GM19452 (cell line): ENCODE measurements around the gene WFIKKN1.

Source experiments
- ATAC-seq: cut with Tn5 transposase; IDR thresholded peaks from one replicate; pipeline ENCODE4 v1.9.1; 2021; ENCODE audit not compliant: unreplicated experiment

Gene WFIKKN1

DNA sequence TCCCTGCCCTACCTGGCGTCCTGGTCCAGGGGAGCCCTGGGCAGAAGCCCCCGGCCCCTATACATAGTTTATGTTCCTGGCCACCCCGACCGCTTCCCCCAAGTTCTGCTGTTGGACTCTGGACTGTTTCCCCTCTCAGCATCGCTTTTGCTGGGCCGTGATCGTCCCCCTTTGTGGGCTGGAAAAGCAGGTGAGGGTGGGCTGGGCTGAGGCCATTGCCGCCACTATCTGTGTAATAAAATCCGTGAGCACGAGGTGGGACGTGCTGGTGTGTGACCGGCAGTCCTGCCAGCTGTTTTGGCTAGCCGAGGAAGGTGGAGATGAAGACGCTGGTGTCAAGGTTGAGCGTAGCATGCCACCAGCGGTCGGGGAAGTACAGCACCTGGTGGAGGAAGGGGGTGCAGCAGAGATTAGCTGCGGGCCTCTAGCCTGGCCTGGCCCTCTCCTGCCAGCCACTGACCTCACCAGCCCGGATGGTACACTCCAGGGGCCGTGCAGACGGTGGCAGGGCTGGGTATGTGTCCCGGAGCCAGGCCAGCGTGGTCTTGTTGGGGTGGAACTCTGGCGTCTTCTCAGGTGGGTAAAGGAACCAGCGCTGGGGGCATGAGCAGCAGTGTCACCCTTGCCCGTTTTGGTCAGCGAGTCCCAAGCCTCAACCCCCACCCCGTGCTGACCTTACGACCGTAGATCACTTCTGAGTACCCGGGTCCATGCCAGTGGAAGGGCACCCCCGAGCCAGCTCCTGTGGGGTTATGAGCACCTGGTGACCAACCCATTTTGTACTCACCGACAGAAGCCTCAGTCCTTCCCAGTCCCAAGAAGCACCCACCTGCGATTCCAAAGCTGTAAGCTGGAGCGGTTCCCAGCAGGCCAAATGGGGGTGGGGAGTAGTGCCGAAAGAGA is 52.0 kb downstream of the WFIKKN1 start:
- ATAC-seq = no peak

DNA sequence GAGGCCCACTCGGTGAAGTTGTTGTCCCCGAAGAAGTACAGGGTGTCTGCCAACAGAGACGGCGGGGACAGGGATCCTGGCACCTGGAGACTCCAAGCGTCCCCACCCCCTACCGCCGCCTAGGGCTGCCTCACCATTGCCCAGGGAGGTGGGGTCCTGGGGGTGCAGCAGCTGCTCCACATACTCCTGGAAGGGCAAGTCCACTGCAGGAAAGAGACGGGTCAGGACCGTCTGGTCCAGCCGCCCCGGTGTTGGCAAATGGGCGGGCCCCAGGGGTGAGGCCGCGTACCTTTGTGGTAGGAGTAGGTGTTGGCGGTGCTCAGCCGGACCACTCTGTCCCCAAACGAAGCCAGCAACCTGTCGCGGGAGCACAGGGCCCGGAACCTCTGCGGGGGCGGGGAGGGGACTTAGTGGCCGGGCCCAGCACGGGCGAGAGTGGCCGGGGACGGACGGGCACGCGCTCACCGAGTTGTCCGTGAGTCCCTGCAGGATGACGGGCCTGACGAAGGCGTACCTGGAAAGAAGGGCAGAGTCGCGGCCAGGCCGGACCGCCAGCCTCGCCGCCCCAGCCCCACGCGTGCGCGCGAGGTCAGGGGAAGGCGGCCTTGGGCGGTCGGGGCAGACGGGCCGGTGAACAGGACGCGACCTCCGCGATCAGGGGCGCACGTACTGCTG is 52.7 kb downstream of the WFIKKN1 start:
- no peak for ATAC-seq
